Measurements from ENCODE around the gene CDRT4.

Gene CDRT4

GRCh38 chr17:15464231-15464985 lies 3.0 kb downstream of the CDRT4 start:
- Histone ChIP-seq H2BK15ac (replicated peaks; ENCODE audit: low read depth) (no peak overlapping the region), H3K79me2 (ENCODE audit: control insufficient read depth, insufficient read depth, low read length) (no peaks in the 10 kb centered on the region), H3K9ac (ENCODE audit: low read length) (no peak overlapping the region), H2BK5ac (ENCODE audit: low read length) (no peak overlapping the region), H3K4ac (ENCODE audit: low read depth, low read length) (no peak overlapping the region), H2BK120ac (ENCODE audit: low read depth, low read length) (no peak overlapping the region), H4K5ac (ENCODE audit: low read length) (no peak overlapping the region), H3K56ac (ENCODE audit: low read length) (no peak overlapping the region), H3K27me3 (ENCODE audit: insufficient read depth, low read length, poor library complexity) (no peaks in the 10 kb centered on the region), H3K18ac (ENCODE audit: low read length) (no peak overlapping the region), H3K27ac (ENCODE audit: low read depth, low read length) (no peak overlapping the region), H3K36me3 (ENCODE audit: control insufficient read depth, insufficient read depth, low read length) (no peaks in the 10 kb centered on the region), H3K79me1 (ENCODE audit: low read length) (no peaks in the 10 kb centered on the region), H3K4me3 (ENCODE audit: low read length) (no peak overlapping the region), H4K8ac (ENCODE audit: low read depth, low read length) (no peak overlapping the region), H3K4me2 (ENCODE audit: low read length) (no peak overlapping the region), H3K4me1 (ENCODE audit: control insufficient read depth, low read depth, low read length) (no peaks in the 10 kb centered on the region), H2AK5ac (ENCODE audit: low read length) (no peak overlapping the region), H3K23ac (ENCODE audit: low read length) (no peak overlapping the region)
- WGBS (ENCODE audit: extremely low coverage, insufficient coverage, low lambda C conversion rate): no CpG with 5 or more reads among the region's 11 CpGs
- no peak for DNase-seq

- Histone ChIP-seq H3K4ac (ENCODE audit: low read depth, low read length) (no peak overlapping the region), H2AK5ac (ENCODE audit: low read length) (no peak overlapping the region), H3K23ac (ENCODE audit: low read length) (no peak overlapping the region), H3K36me3 (ENCODE audit: control insufficient read depth, insufficient read depth, low read length) (no peaks in the 10 kb centered on the region), H3K56ac (ENCODE audit: low read length) (no peak overlapping the region), H4K8ac (ENCODE audit: low read depth, low read length) (no peak overlapping the region), H3K4me3 (ENCODE audit: low read length) (no peak overlapping the region), H2BK5ac (ENCODE audit: low read length) (no peak overlapping the region), H3K4me1 (ENCODE audit: control insufficient read depth, low read depth, low read length) (no peaks in the 10 kb centered on the region), H3K18ac (ENCODE audit: low read length) (no peak overlapping the region), H3K4me2 (ENCODE audit: low read length) (no peak overlapping the region), H4K5ac (ENCODE audit: low read length) (no peak overlapping the region), H2BK120ac (ENCODE audit: low read depth, low read length) (no peak overlapping the region), H3K79me2 (ENCODE audit: control insufficient read depth, insufficient read depth, low read length) (no peaks in the 10 kb centered on the region), H2BK15ac (replicated peaks; ENCODE audit: low read depth) (no peak overlapping the region), H3K9ac (ENCODE audit: low read length) (no peak overlapping the region), H3K27me3 (ENCODE audit: insufficient read depth, low read length, poor library complexity) (no peaks in the 10 kb centered on the region), H3K27ac (ENCODE audit: low read depth, low read length) (no peak overlapping the region), H3K79me1 (ENCODE audit: low read length) (no peaks in the 10 kb centered on the region)
- DNase-seq: peak; percentile 66
- WGBS (ENCODE audit: extremely low coverage, insufficient coverage, low lambda C conversion rate): no CpG with 5 or more reads among the region's 11 CpGs
Measured at GRCh38 chr17:15462976-15463772, 4.2 kb downstream of the CDRT4 start.

DNA sequence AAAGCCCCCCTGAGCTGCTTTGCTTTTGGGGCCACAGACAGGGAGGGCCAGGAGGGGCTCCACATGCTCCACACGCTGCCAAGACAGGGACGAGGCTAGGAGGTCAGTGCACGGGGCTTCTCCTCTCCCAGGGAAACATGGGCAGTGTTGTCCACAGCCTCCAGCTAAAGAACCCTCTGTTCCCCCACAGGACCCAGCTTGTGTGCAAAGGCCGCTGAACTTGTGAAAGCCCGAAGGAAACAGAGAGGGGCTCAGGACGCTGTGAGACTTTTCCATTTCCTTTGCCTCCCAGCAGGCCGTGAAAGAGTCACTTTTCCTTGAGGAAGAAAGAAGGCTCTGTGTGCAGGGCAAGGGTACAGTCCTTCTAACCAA lies 9.7 kb downstream of the CDRT4 start:
- Histone ChIP-seq H3K79me1 (ENCODE audit: low read length) (no peaks in the 10 kb centered on the region), H2BK5ac (ENCODE audit: low read length) (no peak overlapping the region), H2AK5ac (ENCODE audit: low read length) (no peak overlapping the region), H3K4me3 (ENCODE audit: low read length) (no peak overlapping the region), H3K27me3 (ENCODE audit: insufficient read depth, low read length, poor library complexity) (no peaks in the 10 kb centered on the region), H3K79me2 (ENCODE audit: control insufficient read depth, insufficient read depth, low read length) (no peaks in the 10 kb centered on the region), H3K4ac (ENCODE audit: low read depth, low read length) (no peak overlapping the region), H2BK15ac (replicated peaks; ENCODE audit: low read depth) (no peak overlapping the region), H3K23ac (ENCODE audit: low read length) (no peak overlapping the region), H3K36me3 (ENCODE audit: control insufficient read depth, insufficient read depth, low read length) (no peaks in the 10 kb centered on the region), H3K27ac (ENCODE audit: low read depth, low read length) (no peak overlapping the region), H3K4me2 (ENCODE audit: low read length) (no peak overlapping the region), H3K4me1 (ENCODE audit: control insufficient read depth, low read depth, low read length) (no peaks in the 10 kb centered on the region), H4K5ac (ENCODE audit: low read length) (no peak overlapping the region), H3K18ac (ENCODE audit: low read length) (no peak overlapping the region), H3K56ac (ENCODE audit: low read length) (no peak overlapping the region), H3K9ac (ENCODE audit: low read length) (no peak overlapping the region), H2BK120ac (ENCODE audit: low read depth, low read length) (no peak overlapping the region), H4K8ac (ENCODE audit: low read depth, low read length) (no peak overlapping the region)
- WGBS (ENCODE audit: extremely low coverage, insufficient coverage, low lambda C conversion rate): no CpG with 5 or more reads among the region's 7 CpGs
- no peak for DNase-seq

DNA sequence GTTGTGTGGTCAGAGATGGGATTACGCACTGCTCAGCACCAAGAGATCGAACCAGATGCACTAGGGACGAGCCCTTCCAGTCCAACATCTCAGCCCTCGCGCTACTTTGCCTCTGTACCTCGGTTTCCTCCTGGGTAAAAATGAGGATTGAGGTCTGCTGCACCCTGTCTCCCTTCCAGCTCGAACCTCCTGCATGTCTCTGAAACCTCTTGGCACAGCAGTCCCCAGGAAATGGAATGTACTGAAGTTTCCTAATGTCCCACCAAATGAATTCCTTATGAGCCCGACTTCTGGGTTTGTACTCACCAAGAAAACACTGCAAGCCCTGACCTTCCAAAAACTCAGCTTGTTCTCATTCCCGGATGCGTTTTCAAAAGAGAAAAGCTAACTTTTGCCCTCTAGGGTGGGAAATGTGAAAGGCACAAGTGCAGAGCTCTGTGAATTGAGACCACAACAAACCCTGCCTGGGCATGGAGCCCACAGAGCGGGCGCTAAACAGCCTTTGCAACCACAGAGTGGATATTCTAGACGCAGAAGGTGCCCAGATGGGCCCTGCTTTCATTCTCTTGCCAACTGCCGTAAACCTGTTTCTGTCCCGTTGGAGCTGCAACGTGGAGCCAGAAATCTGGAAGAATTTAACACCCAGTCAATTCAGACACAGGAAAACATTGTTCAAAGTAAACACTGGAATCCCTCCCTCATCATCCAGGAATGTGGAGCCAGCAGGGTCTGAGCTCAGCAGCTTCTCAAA lies 10.3 kb downstream of the CDRT4 start:
- Histone ChIP-seq H3K4ac (ENCODE audit: low read depth, low read length) (no peak overlapping the region), H3K18ac (ENCODE audit: low read length) (no peak overlapping the region), H3K27me3 (ENCODE audit: insufficient read depth, low read length, poor library complexity) (no peaks in the 10 kb centered on the region), H3K79me2 (ENCODE audit: control insufficient read depth, insufficient read depth, low read length) (no peaks in the 10 kb centered on the region), H4K5ac (ENCODE audit: low read length) (no peak overlapping the region), H2BK15ac (replicated peaks; ENCODE audit: low read depth) (no peak overlapping the region), H3K23ac (ENCODE audit: low read length) (no peak overlapping the region), H3K9ac (ENCODE audit: low read length) (no peak overlapping the region), H2BK5ac (ENCODE audit: low read length) (no peak overlapping the region), H3K27ac (ENCODE audit: low read depth, low read length) (no peak overlapping the region), H2AK5ac (ENCODE audit: low read length) (no peak overlapping the region), H2BK120ac (ENCODE audit: low read depth, low read length) (no peak overlapping the region), H3K56ac (ENCODE audit: low read length) (no peak overlapping the region), H4K8ac (ENCODE audit: low read depth, low read length) (no peak overlapping the region), H3K79me1 (ENCODE audit: low read length) (no peaks in the 10 kb centered on the region), H3K36me3 (ENCODE audit: control insufficient read depth, insufficient read depth, low read length) (no peaks in the 10 kb centered on the region), H3K4me2 (ENCODE audit: low read length) (no peak overlapping the region), H3K4me1 (ENCODE audit: control insufficient read depth, low read depth, low read length) (no peaks in the 10 kb centered on the region), H3K4me3 (ENCODE audit: low read length) (no peak overlapping the region)
- peak; percentile 69 for DNase-seq
- WGBS (ENCODE audit: extremely low coverage, insufficient coverage, low lambda C conversion rate): no CpG with 5 or more reads among the region's 16 CpGs

DNA sequence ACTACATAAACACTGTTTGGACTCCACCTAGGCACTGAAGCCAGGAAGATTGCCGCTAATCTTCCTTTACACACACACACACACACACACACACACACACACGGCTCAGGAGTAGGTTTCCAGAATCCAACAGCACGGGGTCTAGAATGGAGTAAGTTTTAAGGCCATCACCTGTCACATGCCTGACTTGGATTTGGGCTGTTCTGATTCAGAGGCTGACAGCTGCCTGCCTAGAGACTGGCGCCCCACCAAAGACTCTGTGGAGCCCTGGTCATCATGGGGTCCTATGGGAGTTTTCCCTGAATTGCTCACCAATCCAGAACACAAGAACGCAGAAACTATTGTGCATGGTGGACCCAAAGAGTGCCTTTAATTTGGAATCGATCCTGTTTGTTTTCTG lies 10.9 kb downstream of the CDRT4 start:
- no peak overlapping the region for H3K4me3 ChIP-seq (ENCODE audit: low read length)
- WGBS (ENCODE audit: extremely low coverage, insufficient coverage, low lambda C conversion rate): no CpG with 5 or more reads among the region's 6 CpGs
- no peak overlapping the region for H4K5ac ChIP-seq (ENCODE audit: low read length)
- no peak for DNase-seq
- no peaks in the 10 kb centered on the region for H3K79me1 ChIP-seq (ENCODE audit: low read length)
- H2BK15ac ChIP-seq (replicated peaks; ENCODE audit: low read depth): no peak overlapping the region
- no peak overlapping the region for H3K56ac ChIP-seq (ENCODE audit: low read length)
- H3K18ac ChIP-seq (ENCODE audit: low read length): no peak overlapping the region
- no peaks in the 10 kb centered on the region for H3K27me3 ChIP-seq (ENCODE audit: insufficient read depth, low read length, poor library complexity)
- H3K36me3 ChIP-seq (ENCODE audit: control insufficient read depth, insufficient read depth, low read length): no peaks in the 10 kb centered on the region
- H3K23ac ChIP-seq (ENCODE audit: low read length): no peak overlapping the region
- no peak overlapping the region for H3K27ac ChIP-seq (ENCODE audit: low read depth, low read length)
- no peak overlapping the region for H2BK5ac ChIP-seq (ENCODE audit: low read length)
- H4K8ac ChIP-seq (ENCODE audit: low read depth, low read length): no peak overlapping the region
- H3K4me1 ChIP-seq (ENCODE audit: control insufficient read depth, low read depth, low read length): no peaks in the 10 kb centered on the region
- no peak overlapping the region for H2BK120ac ChIP-seq (ENCODE audit: low read depth, low read length)
- H3K9ac ChIP-seq (ENCODE audit: low read length): no peak overlapping the region
- H3K4me2 ChIP-seq (ENCODE audit: low read length): no peak overlapping the region
- H2AK5ac ChIP-seq (ENCODE audit: low read length): no peak overlapping the region
- no peaks in the 10 kb centered on the region for H3K79me2 ChIP-seq (ENCODE audit: control insufficient read depth, insufficient read depth, low read length)
- no peak overlapping the region for H3K4ac ChIP-seq (ENCODE audit: low read depth, low read length)
